GM21381 (cell line): ENCODE results near the gene FALEC.

Experiments used
- ATAC-seq: cut with Tn5 transposase; IDR thresholded peaks from one replicate; pipeline ENCODE4 v1.9.1; 2021; ENCODE audit warnings: mild to moderate bottlenecking, moderate library complexity; ENCODE audit not compliant: unreplicated experiment

The FALEC gene

DNA sequence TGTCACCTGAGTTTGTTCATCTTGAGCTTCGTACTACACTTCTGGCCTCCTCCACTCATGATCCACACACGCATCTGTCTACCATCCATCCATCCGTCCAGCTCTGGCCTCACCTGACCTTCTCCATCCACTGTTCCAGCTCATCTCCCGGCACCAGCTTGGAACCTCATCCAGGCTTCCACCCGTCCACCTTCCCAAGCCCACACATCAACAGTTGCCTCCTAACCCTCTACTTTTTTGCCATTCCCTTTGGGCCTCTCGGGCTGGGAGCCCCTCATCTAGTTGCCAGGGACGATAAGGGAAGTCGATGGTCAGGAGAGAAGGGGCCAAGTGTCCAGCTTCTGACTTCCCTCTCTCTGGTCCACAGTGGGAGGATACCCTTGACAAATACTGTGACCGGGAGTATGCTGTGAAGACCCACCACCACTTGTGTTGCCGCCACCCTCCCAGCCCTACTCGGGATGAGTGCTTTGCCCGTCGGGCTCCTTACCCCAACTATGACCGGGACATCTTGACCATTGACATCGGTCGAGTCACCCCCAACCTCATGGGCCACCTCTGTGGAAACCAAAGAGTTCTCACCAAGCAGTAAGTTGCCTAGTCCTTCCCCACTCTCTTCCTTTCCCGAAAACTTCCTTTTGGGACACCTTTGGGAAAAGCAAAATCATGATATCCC is 3.4 kb upstream of the FALEC start:
- no peak for ATAC-seq

DNA sequence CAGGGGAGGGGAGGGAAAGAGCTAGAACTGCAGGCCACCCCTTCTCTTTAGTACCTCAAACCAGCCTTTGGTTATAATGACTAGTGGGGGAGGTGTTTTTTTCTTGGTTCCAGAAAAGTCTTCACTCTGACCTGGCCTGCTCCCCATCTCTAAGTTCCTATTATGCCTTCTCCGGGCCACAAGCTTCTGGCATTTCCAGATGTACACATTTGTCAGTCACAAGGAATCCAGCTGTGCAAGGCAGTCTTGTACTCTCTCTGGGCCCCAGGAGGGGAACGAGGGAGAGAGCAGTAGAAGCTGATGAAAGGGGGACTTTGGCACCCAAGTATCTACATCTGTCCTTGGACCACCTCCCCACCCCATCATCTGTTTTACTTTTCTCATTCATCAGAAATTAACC is 2.7 kb upstream of the FALEC start:
- no peak for ATAC-seq

DNA sequence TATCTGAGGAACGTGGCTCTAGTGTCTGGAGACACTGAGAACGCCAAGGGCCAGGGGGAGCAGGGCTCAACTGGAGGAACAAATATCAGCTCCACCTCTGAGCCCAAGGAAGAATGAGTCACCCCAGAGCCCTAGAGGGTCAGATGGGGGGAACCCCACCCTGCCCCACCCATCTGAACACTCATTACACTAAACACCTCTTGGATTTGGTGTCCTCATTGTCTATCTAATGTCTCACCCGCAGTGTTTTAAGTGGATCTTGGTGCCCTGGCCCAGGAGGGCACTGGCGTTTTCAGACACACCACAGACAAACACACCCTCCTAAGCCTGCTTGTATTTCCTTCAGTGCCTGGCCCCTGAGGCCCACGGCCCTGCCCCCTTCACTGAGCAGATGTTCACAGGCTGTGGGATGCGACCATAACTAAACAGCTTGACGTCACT is 2.2 kb upstream of the FALEC start:
- ATAC-seq: no peak

DNA sequence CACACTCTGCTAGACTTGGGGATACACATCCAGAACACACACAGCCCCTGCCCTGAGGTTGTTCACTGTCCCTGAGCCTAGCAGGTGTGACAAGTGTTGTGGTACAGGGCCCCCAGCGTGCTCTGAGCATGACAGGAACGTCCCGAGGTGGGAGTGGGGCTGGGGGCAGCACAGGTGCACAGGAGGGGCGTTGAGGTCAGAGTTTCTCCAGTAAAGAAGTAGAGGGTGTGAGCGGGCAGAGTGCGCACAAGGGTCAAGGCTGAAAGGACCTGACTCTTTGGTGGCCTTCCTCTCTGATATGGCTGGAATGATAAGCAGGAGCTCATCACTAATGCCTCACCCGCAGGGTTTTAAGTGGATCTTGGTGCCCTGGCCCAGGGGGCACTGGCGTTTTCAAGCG is 1.3 kb upstream of the FALEC start:
- ATAC-seq: no peak

DNA sequence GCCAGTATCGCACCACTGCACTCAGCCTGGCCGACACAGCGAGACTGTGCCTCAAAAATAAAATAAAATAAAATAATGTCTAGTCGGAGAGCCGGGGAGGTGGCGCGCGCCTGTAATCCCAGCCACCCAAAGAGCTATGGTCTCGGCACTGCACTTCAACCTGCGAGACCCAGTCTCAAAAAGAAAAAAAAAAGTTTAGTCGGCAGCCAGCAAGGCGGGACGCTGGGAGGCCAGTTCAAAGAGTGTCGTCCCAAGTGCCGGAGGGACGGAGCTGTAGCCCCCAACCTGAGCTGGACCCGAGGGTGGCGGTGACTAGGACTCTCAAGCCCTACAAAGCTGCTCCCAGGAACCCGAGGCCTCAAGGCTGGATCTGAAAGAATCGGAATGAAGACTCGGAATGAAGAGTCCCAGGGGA is 632 bp upstream of the FALEC start:
- ATAC-seq: no peak

DNA sequence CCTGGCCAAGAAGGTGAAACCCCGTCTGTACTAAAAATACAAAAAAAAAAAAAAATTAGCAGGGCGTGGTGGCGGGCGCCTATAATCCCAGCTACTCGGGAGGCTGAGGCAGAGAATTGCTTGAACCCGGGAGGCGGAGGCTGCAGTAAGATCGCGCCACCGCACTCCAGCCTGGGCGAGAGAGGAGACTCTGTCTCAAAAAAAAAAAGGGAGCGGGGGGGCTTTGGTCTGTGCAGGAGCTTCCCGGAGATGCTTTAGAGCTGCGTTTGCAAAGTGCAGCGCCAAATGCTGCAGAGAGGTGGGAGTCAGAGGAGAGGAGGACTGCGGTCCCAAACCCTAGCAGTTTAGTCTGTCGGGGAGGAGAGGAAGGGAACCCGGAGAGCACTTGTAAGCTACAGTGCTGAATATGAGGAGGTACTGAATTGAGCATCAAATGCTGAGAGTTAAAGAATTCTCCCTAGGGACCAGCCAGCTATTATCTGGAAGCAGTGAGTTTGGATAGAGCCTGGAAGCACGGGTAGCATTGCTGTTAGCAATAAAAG is 569 bp downstream of the FALEC start:
- no peak for ATAC-seq

DNA sequence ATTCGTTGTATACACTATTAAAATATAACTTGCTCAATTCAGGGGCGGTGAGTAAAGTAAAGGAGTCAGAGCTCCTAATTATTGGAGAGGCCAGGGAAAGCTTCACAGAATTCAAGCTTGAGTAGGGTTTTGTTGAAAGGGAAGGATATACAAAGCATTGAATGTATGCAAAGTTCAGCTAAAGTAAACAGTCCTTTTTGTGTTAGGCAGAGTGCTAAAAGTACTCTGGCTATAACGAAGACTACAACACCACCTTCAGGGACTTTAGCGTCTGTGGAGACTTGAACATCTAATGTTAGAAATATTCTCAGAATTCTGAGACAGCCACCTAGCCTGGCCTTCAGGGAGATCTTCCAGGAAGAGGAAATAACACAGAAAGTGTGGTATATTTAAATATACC is 1.1 kb downstream of the FALEC start:
- no peak for ATAC-seq

DNA sequence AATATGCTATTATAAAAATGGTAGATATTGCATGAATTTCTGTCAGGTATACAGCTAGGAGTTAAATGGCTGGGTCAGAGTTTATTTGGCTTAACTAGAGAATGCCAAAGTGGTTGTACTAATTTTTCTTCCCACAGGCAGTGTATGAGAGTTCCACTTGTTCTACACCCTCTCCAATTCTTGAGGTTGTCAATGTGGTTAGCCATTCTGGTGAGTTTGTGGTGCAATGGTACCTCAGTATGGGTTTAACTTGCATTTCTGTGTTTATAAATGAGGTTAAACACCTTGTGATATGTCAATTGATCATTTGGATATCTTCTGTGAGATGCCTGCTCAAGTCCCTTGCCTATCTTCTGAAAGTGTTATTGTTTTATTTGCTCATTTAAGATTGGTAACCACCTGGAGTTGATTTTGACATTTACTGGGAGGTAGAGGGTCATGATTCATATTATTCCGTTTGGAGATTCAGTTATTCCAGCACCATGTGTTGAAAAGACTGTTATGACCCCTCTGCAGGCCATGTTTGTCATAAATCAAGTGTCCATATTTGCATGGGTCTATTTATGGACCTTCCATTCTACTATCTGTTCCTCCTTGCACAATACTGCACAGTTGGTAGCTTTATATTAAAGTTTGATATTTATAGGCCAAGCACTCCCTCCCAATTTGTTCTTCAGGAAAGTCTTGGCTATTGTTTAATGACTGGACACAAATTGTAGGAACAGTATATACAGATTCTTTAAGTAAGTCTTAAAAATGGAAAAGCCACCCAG is 5.8 kb downstream of the FALEC start:
- ATAC-seq: no peak

DNA sequence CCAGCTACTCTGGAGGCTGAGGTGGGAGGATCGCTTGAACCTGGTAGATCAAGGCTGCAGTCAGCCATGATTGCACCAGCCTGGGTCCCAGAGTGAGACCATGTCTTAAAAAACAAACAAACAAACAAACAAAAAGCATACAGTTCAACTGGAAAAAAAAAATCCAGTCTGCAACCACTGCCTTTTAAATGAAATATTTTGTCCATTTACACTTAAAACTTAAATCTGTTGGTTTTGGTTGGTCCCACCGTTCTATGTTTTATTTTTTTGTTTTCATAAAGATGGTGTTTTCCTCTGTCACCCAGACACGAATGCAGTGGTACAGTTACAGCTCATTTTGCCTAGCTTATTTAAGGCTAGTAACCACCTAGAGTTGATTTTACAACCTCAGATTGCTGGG is 9.8 kb downstream of the FALEC start:
- no peak for ATAC-seq

DNA sequence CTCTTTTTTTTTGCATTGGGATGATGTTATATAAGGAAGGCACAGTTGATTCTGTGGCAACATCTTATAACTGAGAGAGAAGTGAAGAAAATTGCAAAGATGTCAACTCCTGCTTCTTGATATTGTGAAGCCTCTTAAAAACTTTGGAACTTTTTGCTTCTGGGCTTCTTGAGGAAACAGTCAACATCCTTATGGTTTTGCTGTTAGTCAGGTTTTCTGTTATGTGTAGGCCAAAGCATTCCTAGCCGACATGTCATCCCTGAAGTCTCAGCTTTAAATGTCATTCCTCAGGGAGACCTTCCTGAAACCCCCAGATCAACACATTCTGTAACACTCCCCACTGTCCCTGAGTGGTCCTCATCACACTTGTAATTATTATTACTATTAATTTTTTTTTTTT is 12.6 kb downstream of the FALEC start:
- ATAC-seq: no peak

DNA sequence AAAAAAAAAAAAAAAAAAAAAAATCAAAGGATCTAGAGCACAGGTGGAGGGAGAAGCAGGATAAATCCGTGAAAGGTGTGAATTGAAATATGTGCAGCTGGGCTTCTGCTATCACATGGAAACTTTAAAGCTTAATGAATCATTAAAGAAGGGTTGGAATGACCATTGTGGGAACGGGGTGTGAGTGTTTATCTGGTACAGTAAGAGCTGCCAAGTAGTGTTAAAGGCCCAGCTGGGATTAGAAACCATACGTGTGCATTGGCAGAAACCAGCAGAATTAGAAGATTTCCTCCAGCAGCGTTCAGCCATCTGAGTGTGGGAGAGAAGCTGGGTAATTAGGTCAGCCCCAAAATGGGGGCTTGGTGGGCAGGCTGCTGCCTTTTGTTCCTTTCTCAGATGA is 13.5 kb downstream of the FALEC start:
- no peak for ATAC-seq

DNA sequence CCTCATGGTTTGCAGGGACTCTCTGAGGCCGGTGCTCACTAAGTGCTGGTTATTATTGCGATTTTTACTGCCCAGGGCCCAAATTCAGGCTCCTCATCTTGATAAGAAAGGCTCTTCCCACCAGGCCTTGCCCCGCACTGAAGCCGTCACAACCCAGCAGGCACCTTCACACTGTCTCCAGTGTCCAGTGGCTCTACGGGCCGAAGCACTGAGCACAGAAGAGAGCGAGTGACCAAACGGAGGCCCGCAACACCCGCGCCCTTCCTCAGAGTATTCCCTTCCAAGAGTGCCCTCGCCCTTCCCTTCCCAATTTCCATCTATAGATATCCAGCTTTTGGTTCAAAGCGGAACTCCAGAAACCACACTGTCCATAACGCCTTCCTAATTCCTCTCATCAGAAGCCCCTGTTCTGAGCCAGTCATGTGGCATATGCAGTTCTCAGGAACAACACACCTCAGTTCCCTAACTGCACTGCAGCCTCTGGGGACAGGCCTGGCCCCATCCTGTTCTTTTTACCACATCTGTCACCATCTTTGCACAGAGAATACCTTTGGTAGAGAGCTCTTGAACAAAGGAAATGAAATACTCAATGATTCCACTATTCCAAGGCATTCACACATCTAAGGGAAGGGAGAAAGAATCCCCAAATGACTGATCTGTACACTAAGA is 15.1 kb downstream of the FALEC start:
- ATAC-seq: no peak

DNA sequence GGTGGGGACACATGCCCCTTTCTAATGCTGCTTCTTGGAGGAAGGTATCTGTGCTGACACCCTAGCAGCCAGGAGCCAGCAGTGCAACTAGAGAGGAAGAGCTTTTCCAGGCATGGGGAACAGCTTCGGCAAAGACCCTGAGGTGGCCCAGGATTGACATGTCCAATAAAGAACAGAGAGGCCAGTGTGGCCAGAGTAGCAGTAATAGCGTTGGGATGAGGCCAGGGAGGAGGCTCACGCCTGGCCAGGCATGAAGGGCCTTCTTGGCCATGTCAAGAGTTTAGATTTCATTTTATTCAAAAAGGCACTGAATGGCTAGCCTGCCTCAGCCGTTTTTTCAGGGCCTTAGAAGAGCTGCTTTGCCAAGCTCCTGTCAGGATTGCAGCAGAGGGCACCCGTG is 17.3 kb downstream of the FALEC start:
- ATAC-seq: no peak

DNA sequence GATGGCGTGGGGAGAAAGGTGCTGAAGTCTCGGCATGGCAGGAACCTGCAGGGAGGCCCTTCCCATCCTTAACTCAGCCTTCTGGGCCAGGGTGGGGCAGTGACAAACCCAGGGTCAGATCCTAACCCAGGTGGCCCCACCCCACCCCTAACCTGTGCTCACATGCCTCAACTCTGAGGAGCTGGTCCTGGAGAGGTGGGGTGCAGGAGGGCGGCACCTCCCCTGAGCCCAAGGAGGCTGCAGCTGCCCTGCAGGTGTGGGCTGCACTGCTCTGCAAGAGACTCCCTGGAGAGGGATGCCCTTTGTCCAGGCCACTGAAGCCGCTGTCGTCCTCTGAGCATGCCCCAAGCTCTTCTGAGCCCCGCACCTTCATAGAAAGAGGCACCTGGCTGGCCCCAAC is 18.4 kb downstream of the FALEC start:
- no peak for ATAC-seq

DNA sequence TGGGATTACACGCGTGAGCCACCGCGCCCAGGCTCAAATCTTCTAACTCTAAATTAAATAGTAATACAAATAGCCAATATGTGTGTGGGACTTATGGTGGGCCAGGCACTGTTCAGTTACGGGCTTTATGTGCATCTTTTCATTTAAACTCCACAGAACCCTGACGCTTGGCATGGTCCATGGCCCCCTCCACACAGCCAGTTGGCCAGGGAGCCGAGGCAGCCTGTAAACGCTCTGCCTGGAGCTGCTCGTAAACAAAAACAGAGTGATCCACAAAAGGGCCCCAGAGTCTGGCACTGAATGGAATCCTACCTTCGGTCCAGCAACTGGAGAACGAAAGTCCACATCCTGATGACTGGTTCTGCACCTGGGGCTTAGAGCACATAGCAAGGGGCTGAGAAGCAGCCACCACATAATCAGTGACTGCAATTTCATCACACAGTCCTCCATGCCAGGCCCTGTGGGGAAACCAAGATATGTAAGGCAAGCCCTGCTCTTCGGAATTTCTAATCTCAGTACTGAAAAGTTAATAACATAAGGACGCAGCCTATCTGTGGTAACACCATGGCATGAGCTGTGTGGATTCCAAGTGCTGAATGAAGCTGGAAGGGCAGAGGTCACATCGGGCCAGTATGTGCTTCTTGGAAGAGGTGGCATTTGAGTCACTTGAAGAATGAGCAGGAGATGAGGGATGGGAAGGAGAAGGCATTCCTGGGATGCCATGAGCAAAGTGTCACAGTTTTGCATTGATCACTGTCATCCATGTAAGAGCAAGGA is 20.1 kb downstream of the FALEC start:
- ATAC-seq: no peak

DNA sequence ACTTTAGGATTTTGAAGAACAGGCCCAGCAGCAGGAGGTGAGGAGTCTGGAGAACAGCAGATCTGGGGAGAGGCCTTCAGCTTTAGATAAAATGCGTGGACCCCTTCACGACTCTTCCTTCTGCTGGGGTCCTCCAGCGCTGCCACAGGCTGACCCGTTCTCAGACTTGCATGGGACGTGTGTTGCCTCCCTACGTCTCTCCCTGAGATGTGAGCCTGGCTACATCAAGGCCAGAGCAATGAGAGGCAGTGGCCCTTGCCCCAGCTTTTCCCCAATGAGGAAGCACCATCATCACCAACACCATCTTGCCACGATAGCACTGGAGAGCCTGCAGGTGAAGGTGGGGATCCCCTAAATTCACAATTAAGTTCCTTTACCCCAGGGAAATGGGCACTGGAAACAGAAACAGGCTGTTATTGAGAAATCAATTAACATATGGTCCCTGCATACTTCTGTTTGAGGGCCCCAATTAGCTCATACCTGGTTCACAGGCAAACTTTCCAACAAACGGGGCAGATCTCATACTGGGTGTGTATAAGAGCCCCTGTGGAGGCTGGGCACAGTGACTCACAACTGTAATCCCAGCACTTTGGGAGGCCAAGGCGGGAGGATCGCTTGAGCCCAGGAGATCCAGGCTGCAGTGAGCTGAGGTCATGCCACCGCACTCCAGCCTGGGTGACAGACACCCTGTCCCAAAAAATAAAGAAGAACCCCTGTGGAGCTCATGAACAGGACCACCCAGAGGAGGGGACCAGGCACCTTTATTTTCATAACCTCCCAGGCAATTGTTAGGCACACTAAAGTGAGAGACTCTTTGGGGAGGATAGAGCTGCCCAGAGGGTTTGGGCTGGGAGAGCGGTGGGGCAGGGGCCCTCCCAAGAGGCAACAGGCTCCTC is 21.5 kb downstream of the FALEC start:
- ATAC-seq: no peak

DNA sequence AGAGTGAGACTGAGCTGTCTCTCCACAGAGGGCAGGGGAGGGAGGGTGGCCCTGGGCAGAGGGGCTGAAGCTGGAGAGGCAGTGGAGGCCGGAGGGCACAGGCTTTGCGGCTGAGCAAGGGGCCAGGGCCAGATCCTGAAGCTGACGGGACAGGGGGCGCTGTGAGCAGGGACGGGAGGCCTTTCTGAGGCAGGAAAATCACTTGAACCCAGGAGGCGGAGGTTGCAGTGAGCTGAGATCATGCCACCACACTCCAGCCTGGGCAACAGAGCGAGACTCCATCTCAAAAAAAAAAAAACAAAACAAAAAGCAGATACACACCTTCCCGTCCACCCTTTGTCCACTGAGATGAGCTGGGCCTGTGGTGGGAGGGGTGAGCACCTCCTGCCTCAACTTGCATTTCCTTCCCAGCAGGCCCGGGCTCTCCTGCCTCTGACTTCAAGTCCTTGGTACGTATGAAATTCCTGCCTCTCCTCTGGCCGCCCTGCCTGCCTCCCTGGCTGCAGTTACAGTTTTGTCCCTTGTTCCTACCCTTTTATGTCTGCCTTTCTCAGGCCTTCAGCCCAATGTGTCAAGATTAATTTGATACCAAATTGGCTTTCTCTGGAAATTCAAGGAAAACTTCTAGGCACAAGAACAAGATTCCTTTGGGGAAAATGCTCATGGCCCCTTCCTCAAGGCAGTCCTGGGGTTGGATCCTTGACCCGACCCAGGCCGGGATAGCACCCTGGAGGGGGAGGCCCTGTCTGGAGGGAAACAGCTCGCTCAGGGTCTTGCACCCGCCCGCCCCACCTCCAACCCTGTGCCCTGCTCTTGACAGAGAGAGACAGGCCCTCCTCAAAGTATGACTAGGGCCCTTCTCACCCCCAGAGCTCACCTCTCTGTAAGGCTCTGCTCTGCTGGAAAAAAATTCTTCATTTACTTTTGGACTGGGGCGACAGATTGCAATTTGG is 22.5 kb downstream of the FALEC start:
- no peak for ATAC-seq

DNA sequence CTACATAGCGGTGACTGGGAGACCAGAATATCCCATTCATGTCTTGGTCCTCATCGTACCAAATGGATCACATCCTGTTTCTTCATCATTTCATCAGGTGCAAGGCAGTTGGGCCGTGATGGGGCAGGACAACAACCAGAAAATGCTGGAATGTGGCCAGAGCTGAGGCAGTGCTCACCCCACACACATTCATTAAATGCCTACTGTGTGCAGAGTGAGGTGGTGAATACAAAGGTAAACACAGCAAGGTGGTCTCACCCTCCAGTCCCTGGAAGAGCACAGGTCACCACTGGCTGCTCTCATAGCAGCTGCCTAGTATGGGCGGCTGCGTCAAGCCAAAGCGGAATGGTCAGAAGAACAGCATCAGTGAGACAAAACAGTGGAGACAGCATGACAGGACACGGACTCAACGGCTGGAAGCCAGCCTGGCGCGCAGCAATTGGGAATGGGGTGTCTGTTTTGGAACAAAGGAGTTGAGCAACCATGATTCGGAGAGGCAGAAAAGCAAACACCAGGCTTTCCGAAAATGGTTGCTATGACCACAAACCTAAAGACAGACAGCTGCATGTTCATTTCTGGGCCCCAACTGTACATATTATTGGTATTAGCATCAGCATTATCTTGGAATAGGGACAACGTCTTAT is 28.1 kb downstream of the FALEC start:
- ATAC-seq: no peak
